Measurements from ENCODE around the gene C1QB.

- TF ChIP-seq ESRRG (CRISPR knock-in tag; IDR thresholded peaks at IDR 0.05) (no peak), ARNTL (CRISPR knock-in tag; IDR thresholded peaks at IDR 0.05; ENCODE audit: borderline replicate concordance, low read depth) (no peak), TCF4 (CRISPR knock-in tag; IDR thresholded peaks at IDR 0.05; ENCODE audit: borderline replicate concordance) (no peak)
Observed at GRCh38 chr1:22639286-22639685, 13.8 kb upstream of the C1QB start.
